H1 (cell line): Measurements from ENCODE around the gene STAT2. TPM values are rescaled to one million over a fixed set of nuclear protein-coding genes. Genes with fewer than 3 reads are reported as not detected.

Source experiments
- CTCF ChIA-PET: fragments of 300-600 bp; sonication (Branson Sonifier 250); formaldehyde crosslinking; loops from one replicate; lab custom pipeline; 2021; ENCODE audit not compliant: partially characterized antibody; lab: Charles Lee
- POLR2A ChIA-PET: fragments of 300-600 bp; sonication (Branson Sonifier 250); formaldehyde crosslinking; loops from one replicate; lab custom pipeline; 2021; ENCODE audit warnings: inconsistent platforms; ENCODE audit not compliant: partially characterized antibody; lab: Charles Lee
- DNase-seq, 2 experiments: peaks; one replicate each; pipeline versions ENCODE4 v3.0.0 to v3.0.0-alpha.2; 2010 to 2022; ENCODE audit warnings: low spot score in 2 of 2, low read depth in 1 of 2, mixed read lengths in 1 of 2
- FAIRE-seq: peaks from 2 replicates; lab custom pipeline; 2011; peaks lifted over from hg19 to GRCh38; lab: Jason Lieb, UNC
- H2AFZ ChIP-seq: 2 replicates; pipeline ENCODE4 v1.8.1; 2012; ENCODE audit warnings: low read length, inconsistent platforms
- H2AK5ac ChIP-seq: 2 replicates; pipeline ENCODE4 v1.6.1; 2013; ENCODE audit warnings: low read depth, low read length
- H2BK120ac ChIP-seq: replicated peaks from 2 replicates; pipeline ENCODE3; 2013; ENCODE audit warnings: low read depth, low read length, inconsistent platforms
- H2BK12ac ChIP-seq: 2 replicates; pipeline ENCODE4 v1.6.1; 2013; ENCODE audit warnings: low read depth, low read length
- H2BK15ac ChIP-seq: 2 replicates; pipeline ENCODE4 v1.6.1; 2013; ENCODE audit warnings: low read length
- H2BK20ac ChIP-seq: 2 replicates; pipeline ENCODE4 v1.6.1; 2013; ENCODE audit warnings: low read length
- H2BK5ac ChIP-seq: 2 replicates; pipeline ENCODE4 v1.6.1; 2013; ENCODE audit warnings: low read depth, low read length
- H3K14ac ChIP-seq: 2 replicates; pipeline ENCODE4 v1.6.1; 2013; ENCODE audit warnings: inconsistent platforms; ENCODE audit not compliant: insufficient read length
- H3K18ac ChIP-seq: 2 replicates; pipeline ENCODE4 v1.6.1; 2013; ENCODE audit warnings: low read length; ENCODE audit errors: extremely low read depth
- H3K23ac ChIP-seq: 2 replicates; pipeline ENCODE4 v1.6.1; 2013; ENCODE audit warnings: inconsistent platforms; ENCODE audit not compliant: insufficient read length
- H3K23me2 ChIP-seq: 2 replicates; pipeline ENCODE4 v1.6.1; 2013; ENCODE audit warnings: low read depth, low read length
- H3K27ac ChIP-seq: 2 replicates; pipeline ENCODE4 v1.6.1; 2011; ENCODE audit warnings: low read depth, low read length, inconsistent platforms
- H3K27me3 ChIP-seq, 4 experiments: replicated peaks in 1 of 4; 1 replicate in 1 of 4; 2 replicates in 3 of 4; pipeline versions ENCODE4 v1.6.1 to v1.8.1; 2011 to 2013; ENCODE audit warnings: low read length in 3 of 4, mild to moderate bottlenecking in 3 of 4, inconsistent platforms in 2 of 4, mixed read lengths in 2 of 4, moderate library complexity in 1 of 4; ENCODE audit not compliant: control insufficient read depth in 3 of 4, insufficient read depth in 3 of 4; ENCODE audit errors: extremely low read depth in 1 of 4
- H3K36me3 ChIP-seq, 4 experiments: 2 replicates each; pipeline versions ENCODE4 v1.6.1 to v1.8.1; 2011 to 2013; ENCODE audit warnings: mild to moderate bottlenecking in 4 of 4, low read length in 3 of 4, moderate library complexity in 2 of 4, control low read depth in 1 of 4, inconsistent platforms in 1 of 4; ENCODE audit not compliant: insufficient read depth in 4 of 4, control insufficient read depth in 2 of 4
- H3K4ac ChIP-seq: replicated peaks from 2 replicates; pipeline ENCODE3; 2013; ENCODE audit warnings: low read length, low read depth, mixed read lengths, inconsistent platforms; ENCODE audit not compliant: insufficient read length
- H3K4me1 ChIP-seq, 4 experiments: replicated peaks in 1 of 4; 1 replicate in 1 of 4; 2 replicates in 3 of 4; pipeline versions ENCODE4 v1.6.1 to v1.8.1; 2011 to 2013; ENCODE audit warnings: low read length in 3 of 4, inconsistent platforms in 2 of 4, mixed read lengths in 1 of 4; ENCODE audit not compliant: insufficient read depth in 4 of 4, control insufficient read depth in 3 of 4
- H3K4me2 ChIP-seq, 2 experiments: 2 replicates each; pipeline versions ENCODE4 v1.6.1 to v1.8.1; 2011 to 2013; ENCODE audit warnings: low read depth in 2 of 2, low read length in 2 of 2, control low read depth in 1 of 2, inconsistent platforms in 1 of 2, mild to moderate bottlenecking in 1 of 2; ENCODE audit not compliant: insufficient read depth in 1 of 2
- H3K4me3 ChIP-seq, 4 experiments: fragments of 200-600, 300-600 bp in 1 of 4; sonication (generic), shearing (Covaris generic), sonication (Bioruptor Twin) in 1 of 4; 2 replicates each; pipeline versions ENCODE4 v1.5.1 to v1.8.1; 2011 to 2016; ENCODE audit warnings: low read length in 4 of 4, low read depth in 3 of 4, control low read depth in 2 of 4, inconsistent platforms in 2 of 4, mild to moderate bottlenecking in 2 of 4, mixed read lengths in 1 of 4, moderate library complexity in 1 of 4; ENCODE audit not compliant: insufficient read depth in 2 of 4; ENCODE audit errors: extremely low read depth in 1 of 4
- H3K56ac ChIP-seq: replicated peaks from 2 replicates; pipeline ENCODE3; 2013; ENCODE audit warnings: low read depth, mild to moderate bottlenecking, mixed read lengths, low read length, inconsistent platforms; ENCODE audit not compliant: insufficient read length
- H3K79me1 ChIP-seq: 2 replicates; pipeline ENCODE4 v1.6.1; 2013; ENCODE audit warnings: low read depth, low read length, control low read depth
- H3K79me2 ChIP-seq, 2 experiments: 2 replicates each; pipeline versions ENCODE4 v1.6.1 to v1.8.1; 2012 to 2013; ENCODE audit warnings: low read length in 2 of 2, mild to moderate bottlenecking in 2 of 2, inconsistent platforms in 1 of 2; ENCODE audit not compliant: insufficient read depth in 2 of 2, control insufficient read depth in 1 of 2
- H3K9ac ChIP-seq, 4 experiments: replicated peaks in 1 of 4; 1 replicate in 1 of 4; 2 replicates in 3 of 4; pipeline versions ENCODE4 v1.6.1 to v1.8.1; 2011 to 2013; ENCODE audit warnings: low read depth in 3 of 4, low read length in 3 of 4, control low read depth in 2 of 4, mild to moderate bottlenecking in 2 of 4, moderate library complexity in 2 of 4, inconsistent platforms in 1 of 4; ENCODE audit errors: extremely low read depth in 1 of 4
- H3K9me3 ChIP-seq, 2 experiments: 2 replicates each; pipeline versions ENCODE4 v1.6.1 to v1.8.1; 2012 to 2013; ENCODE audit warnings: mild to moderate bottlenecking in 2 of 2, moderate library complexity in 2 of 2, control low read depth in 1 of 2, inconsistent platforms in 1 of 2, low read depth in 1 of 2, low read length in 1 of 2, mixed read lengths in 1 of 2; ENCODE audit not compliant: insufficient read depth in 2 of 2
- H4K20me1 ChIP-seq, 2 experiments: replicated peaks in 1 of 2; 2 replicates each; pipeline versions ENCODE3 to v1.8.1; 2011 to 2013; ENCODE audit warnings: inconsistent platforms in 2 of 2, low read length in 2 of 2, mild to moderate bottlenecking in 1 of 2; ENCODE audit not compliant: insufficient read depth in 2 of 2, control insufficient read depth in 1 of 2
- H4K5ac ChIP-seq: 2 replicates; pipeline ENCODE4 v1.6.1; 2013; ENCODE audit warnings: low read length, low read depth, mixed read lengths, inconsistent platforms; ENCODE audit not compliant: insufficient read length
- H4K8ac ChIP-seq: 2 replicates; pipeline ENCODE4 v1.8.0; 2013; ENCODE audit warnings: mild to moderate bottlenecking, moderate library complexity, low read length, inconsistent platforms; ENCODE audit not compliant: insufficient read depth; ENCODE audit errors: extremely low read depth
- H4K91ac ChIP-seq: replicated peaks from 2 replicates; pipeline ENCODE3; 2013; ENCODE audit warnings: low read length, mixed read lengths, inconsistent platforms; ENCODE audit not compliant: insufficient read length
- TAF7 ChIP-seq: optimal IDR thresholded peaks from 2 replicates; pipeline ENCODE3; 2011; ENCODE audit warnings: low read depth, mild to moderate bottlenecking, inconsistent platforms, low read length, moderate library complexity, borderline replicate concordance
- TCF12 ChIP-seq: IDR thresholded peaks from 2 replicates; pipeline ENCODE4 v1.6.1; 2011; ENCODE audit warnings: low read depth, mild to moderate bottlenecking, low read length
- WGBS, 2 experiments: shearing (Covaris generic) in 1 of 2; methylation state at CpG; one replicate each; pipeline versions ENCODE4 v1.1.6 to v1.1.7; 2013 to 2015; ENCODE audit warnings: low lambda C conversion rate in 2 of 2, mixed read lengths in 2 of 2, inconsistent platforms in 1 of 2, low coverage in 1 of 2, missing lambda C conversion rate in 1 of 2; ENCODE audit not compliant: insufficient replicate concordance in 2 of 2, insufficient coverage in 1 of 2, insufficient read length in 1 of 2; ENCODE audit errors: extremely low coverage in 1 of 2, missing lambda C conversion rate in 1 of 2; 5-methylcytosine and 5-hydroxymethylcytosine counted together
- polyA plus RNA-seq, 7 experiments: library from polyadenylated mRNA; depleted of rRNA in 3 of 7; stranded (reverse) in 5 of 7; unstranded in 2 of 7; fragments of >200 nt in 5 of 7; fragments of 200-250 nt in 2 of 7; gene quantifications; 1 replicate in 5 of 7; 2 replicates in 1 of 7; 4 replicates in 1 of 7; pipeline versions ENCODE4 v1.2.1 to v1.2.3, GENCODE V29; 2011 to 2013; ENCODE audit warnings: missing spikeins in 2 of 7, mixed read lengths in 2 of 7
- total RNA-seq: library from RNA; stranded (reverse); fragmentation: NEBNext Ultra II Directional; extraction: Animal tissue kit (Norgen Biotek cat#: 25700); gene quantifications from 2 replicates; pipeline ENCODE4 v1.2.1, GENCODE V29; 2021

Gene STAT2
- total and polyA plus RNA-seq, 2 of the 8 experiments (the other 6 are each of a cell fraction or from before 2014, with no cell fraction given) = 37.1 to 44.7 TPM

DNA sequence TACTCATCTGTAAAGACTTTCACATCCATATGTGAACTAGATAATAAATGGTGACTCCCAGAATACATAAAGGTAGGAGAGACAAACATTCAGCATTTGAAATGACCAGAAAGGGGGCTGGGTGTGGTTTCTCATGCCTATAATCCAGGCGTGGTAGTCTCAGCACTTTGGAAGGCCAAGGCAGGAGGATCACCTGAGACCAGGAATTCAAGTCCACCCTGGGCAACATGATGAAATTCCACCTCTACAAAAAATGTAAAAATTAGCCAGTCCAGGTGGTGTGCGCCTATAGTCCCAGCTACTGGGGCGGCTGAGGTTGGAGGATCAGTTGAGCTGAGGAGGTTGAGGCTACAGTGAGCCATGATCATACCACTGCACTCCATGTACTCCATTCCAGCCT is 55.6 kb downstream of the STAT2 start:
- TF ChIP-seq TAF7 (no peak), TCF12 (no peak)
- Histone ChIP-seq H3K27me3 (no peaks in the 10 kb centered on the region), H3K4me3 (no peak overlapping the region), H3K9ac (no peak overlapping the region), H2BK12ac (no peak overlapping the region), H3K4me1 (peaks cover 0 to 5% (median 2%) of the 10 kb centered on the region in 4 experiments; a peak in 4 of 7 replicates), H2BK15ac (no peak overlapping the region), H3K14ac (no peak overlapping the region), H3K4me2 (no peak overlapping the region), H3K79me1 (no peaks in the 10 kb centered on the region), H2BK5ac (no peak overlapping the region), H3K23ac (no peak overlapping the region), H2BK120ac (no peak overlapping the region), H3K36me3 (peaks cover 0 to 40% (median 25%) of the 10 kb centered on the region in 4 experiments; a peak in 7 of 8 replicates), H4K20me1 (no peaks in the 10 kb centered on the region), H3K27ac (no peak overlapping the region), H3K79me2 (peaks cover 0 to 5% of the 10 kb centered on the region in 2 experiments; a peak in 2 of 4 replicates), H2AFZ (no peak overlapping the region), H2BK20ac (no peak overlapping the region), H3K9me3 (no peaks in the 10 kb centered on the region), H3K56ac (no peak overlapping the region), H3K18ac (no peak overlapping the region), H2AK5ac (no peak overlapping the region), H3K23me2 (peaks cover 3% of the 10 kb centered on the region; the same call in 1 of the 2 replicates), H4K5ac (no peak overlapping the region), H4K8ac (no peak overlapping the region), H3K4ac (no peak overlapping the region), H4K91ac (no peak overlapping the region)
- 95% methylated on average over 3 of the region's 3 CpGs; no CpG with 5 or more reads in 1 of the 2 experiments for WGBS, 2 experiments
- no peak for DNase-seq
- FAIRE-seq = no peak
- ChIA-PET CTCF (interaction anchor here (1.1 to 1.3 kb wide), 2 partner anchors 9 to 10 kb away, joined by 3 read pairs; no protein-coding TSS in a partner anchor), POLR2A (interaction anchor here (0.6 to 1.9 kb wide), 3 partner anchors 86 to 100 kb away, joined by 3 to 6 read pairs (median 3); no protein-coding TSS in a partner anchor)
